Neural crest cell (in vitro differentiated cells): ENCODE measurements around the gene PRKCQ. TPM values are rescaled to one million over a fixed set of nuclear protein-coding genes. Genes with fewer than 3 reads are reported as not detected.

Experiments
- DNase-seq: peaks from one replicate; pipeline ENCODE4 v3.0.0; 2021; ENCODE audit warnings: low read depth, mixed read lengths, low spot score
- H3K27ac Mint-ChIP-seq: one replicate; pipeline ENCODE4 v1.8.0; 2021; ENCODE audit warnings: mild to moderate bottlenecking, mixed read lengths; ENCODE audit not compliant: unreplicated experiment
- H3K27me3 Mint-ChIP-seq: 2 replicates; pipeline ENCODE4 v1.8.0; 2021; ENCODE audit warnings: low read depth, mild to moderate bottlenecking, mixed read lengths
- H3K36me3 Mint-ChIP-seq: 2 replicates; pipeline ENCODE4 v1.8.0; 2021; ENCODE audit warnings: low read depth, mild to moderate bottlenecking, mixed read lengths
- H3K4me1 Mint-ChIP-seq: 2 replicates; pipeline ENCODE4 v1.8.0; 2021; ENCODE audit warnings: mixed read lengths
- H3K4me3 Mint-ChIP-seq: one replicate; pipeline ENCODE4 v1.8.0; 2021; ENCODE audit warnings: mild to moderate bottlenecking, mixed read lengths
- H3K9me3 Mint-ChIP-seq: 2 replicates; pipeline ENCODE4 v1.8.0; 2021; ENCODE audit warnings: mixed read lengths
- total RNA-seq: library from RNA; stranded (reverse); gene quantifications from 2 replicates; pipeline ENCODE4 v1.2.1, GENCODE V29; 2021
- TF ChIP-seq, protein P1 (sequence below): fragments of 200-600 bp; sonication (generic); conservative IDR thresholded peaks from 2 replicates; pipeline ENCODE4 v1.5.0; 2021; ENCODE audit warnings: antibody characterized with exemption, mild to moderate bottlenecking

PRKCQ gene
- total RNA-seq, 1 donor from 2014 or later: 3.2 TPM

DNA sequence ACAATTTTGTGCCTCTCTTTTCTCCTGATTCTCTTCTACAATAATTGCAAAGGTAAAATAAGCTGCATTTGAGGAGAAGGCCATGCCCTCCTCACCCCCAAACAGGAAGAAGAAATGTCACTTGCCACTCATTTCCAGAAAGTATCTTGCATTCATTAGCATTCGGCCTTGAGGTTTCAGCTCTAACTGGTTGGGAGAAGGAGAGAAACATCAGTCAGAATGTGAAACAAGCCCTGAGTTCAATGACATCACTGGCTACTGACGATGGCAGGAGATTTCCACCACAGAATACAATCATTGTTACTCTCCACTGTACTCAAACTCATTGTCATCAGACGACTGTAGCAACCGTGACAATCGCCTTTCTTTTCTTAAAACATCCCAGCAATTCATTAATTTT lies 72.8 kb downstream of the PRKCQ start:
- Mint-ChIP-seq H3K4me3 (no peak overlapping the region), H3K9me3 (peaks cover 8% of the 10 kb centered on the region), H3K36me3 (peaks cover 9% of the 10 kb centered on the region), H3K27me3 (no peaks in the 10 kb centered on the region), H3K4me1 (peaks cover 5% of the 10 kb centered on the region), H3K27ac (no peak overlapping the region)
- TF ChIP-seq, protein P1, sequence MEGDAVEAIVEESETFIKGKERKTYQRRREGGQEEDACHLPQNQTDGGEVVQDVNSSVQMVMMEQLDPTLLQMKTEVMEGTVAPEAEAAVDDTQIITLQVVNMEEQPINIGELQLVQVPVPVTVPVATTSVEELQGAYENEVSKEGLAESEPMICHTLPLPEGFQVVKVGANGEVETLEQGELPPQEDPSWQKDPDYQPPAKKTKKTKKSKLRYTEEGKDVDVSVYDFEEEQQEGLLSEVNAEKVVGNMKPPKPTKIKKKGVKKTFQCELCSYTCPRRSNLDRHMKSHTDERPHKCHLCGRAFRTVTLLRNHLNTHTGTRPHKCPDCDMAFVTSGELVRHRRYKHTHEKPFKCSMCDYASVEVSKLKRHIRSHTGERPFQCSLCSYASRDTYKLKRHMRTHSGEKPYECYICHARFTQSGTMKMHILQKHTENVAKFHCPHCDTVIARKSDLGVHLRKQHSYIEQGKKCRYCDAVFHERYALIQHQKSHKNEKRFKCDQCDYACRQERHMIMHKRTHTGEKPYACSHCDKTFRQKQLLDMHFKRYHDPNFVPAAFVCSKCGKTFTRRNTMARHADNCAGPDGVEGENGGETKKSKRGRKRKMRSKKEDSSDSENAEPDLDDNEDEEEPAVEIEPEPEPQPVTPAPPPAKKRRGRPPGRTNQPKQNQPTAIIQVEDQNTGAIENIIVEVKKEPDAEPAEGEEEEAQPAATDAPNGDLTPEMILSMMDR: no peak
- DNase-seq: no peak

DNA sequence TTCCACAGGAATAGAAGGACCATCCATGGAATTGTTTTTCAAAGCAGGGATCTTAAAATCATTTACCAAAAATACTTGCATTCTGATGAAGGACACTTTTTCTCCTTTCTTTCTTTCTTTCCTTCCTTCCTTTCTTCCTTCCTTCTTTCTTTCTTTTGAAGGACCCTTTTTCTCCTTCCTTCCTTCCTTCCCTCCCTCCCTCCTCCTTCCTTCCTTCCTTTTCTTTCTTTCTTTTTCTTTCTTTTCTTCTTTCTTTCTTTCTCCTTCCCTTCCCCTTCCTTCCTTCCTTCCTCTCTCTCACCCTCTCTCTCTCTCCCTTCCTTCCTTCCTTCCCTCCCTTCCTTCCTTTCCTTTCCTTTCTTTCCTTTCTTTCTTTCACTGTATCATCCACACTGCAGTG lies 74.8 kb downstream of the PRKCQ start:
- Mint-ChIP-seq H3K9me3 (no peaks in the 10 kb centered on the region), H3K27me3 (no peaks in the 10 kb centered on the region), H3K27ac (no peak overlapping the region), H3K4me3 (no peak overlapping the region), H3K4me1 (peaks cover 5% of the 10 kb centered on the region), H3K36me3 (peaks cover 2% of the 10 kb centered on the region)
- TF ChIP-seq, protein P1: no peak
- DNase-seq: no peak

DNA sequence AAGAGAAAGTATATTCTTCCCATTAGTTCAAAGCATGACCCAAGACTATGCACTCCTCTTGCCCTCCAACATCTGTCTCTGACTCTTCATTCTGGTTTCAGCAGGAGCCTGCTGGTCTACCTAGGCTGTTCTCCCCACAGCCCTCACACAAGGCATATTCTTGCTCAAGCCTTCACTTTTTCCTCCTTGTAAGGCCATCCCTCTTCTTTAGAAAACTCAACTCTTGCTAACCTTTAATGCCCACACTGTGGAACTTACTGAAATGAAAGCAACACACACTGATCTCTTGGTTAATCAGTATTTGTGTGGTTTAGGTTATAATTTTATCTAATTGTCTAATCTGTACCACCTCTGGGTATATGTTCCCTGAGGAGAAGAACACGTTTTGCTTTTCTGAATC lies 75.8 kb downstream of the PRKCQ start:
- no peaks in the 10 kb centered on the region for H3K9me3 Mint-ChIP-seq
- peaks cover 2% of the 10 kb centered on the region for H3K36me3 Mint-ChIP-seq
- peaks cover 5% of the 10 kb centered on the region for H3K4me1 Mint-ChIP-seq
- no peak overlapping the region for H3K27ac Mint-ChIP-seq
- no peak overlapping the region for H3K4me3 Mint-ChIP-seq
- DNase-seq: no peak
- TF ChIP-seq, protein P1: no peak
- H3K27me3 Mint-ChIP-seq: no peaks in the 10 kb centered on the region

DNA sequence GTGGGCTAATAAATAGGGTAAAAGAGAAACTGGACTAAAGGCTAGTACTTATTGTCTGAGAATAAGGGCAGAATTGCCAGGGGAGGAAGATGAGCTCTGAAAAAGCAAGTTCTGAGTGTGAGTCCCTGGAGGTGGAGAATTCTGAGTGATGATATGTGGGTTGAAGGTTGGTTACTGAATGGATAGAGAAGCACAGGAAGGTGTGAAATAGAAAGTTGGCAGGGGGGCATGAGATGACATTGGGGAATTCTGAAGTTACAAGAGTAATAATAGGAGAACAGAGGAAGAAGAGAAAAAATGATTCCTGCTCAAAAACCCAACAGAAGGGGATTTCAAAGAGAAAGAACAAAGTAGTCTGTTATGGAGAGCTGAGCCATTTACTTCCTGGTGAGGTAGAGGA lies 76.9 kb downstream of the PRKCQ start:
- peaks cover 5% of the 10 kb centered on the region for H3K4me1 Mint-ChIP-seq
- no peak overlapping the region for H3K4me3 Mint-ChIP-seq
- no peak for DNase-seq
- no peak overlapping the region for H3K27ac Mint-ChIP-seq
- no peaks in the 10 kb centered on the region for H3K9me3 Mint-ChIP-seq
- H3K27me3 Mint-ChIP-seq: no peaks in the 10 kb centered on the region
- H3K36me3 Mint-ChIP-seq: peaks cover 2% of the 10 kb centered on the region
- TF ChIP-seq, protein P1: no peak

DNA sequence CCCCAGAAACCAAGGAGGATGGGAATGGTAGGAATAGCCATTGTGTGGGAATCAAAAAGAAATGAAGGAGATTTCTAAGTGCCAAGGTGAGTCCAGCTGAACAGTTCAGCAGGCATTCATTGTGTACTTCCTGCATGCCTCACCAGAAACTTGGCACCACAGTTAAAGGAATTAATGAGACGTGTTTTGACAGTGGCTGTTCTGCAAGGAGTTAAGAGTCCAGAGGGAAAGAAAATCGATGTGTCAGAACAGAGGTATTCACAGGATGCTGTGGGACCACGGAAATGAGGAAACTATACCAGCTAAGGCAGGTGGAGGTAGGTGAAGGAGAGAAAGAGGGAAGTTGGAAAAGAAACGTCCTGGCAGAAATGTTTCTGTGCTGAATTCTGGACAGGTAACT lies 78.1 kb downstream of the PRKCQ start:
- H3K27ac Mint-ChIP-seq: no peak overlapping the region
- no peaks in the 10 kb centered on the region for H3K9me3 Mint-ChIP-seq
- no peaks in the 10 kb centered on the region for H3K4me1 Mint-ChIP-seq
- H3K4me3 Mint-ChIP-seq: no peak overlapping the region
- H3K27me3 Mint-ChIP-seq: no peaks in the 10 kb centered on the region
- peaks cover 2% of the 10 kb centered on the region for H3K36me3 Mint-ChIP-seq
- DNase-seq: no peak
- TF ChIP-seq, protein P1: no peak

DNA sequence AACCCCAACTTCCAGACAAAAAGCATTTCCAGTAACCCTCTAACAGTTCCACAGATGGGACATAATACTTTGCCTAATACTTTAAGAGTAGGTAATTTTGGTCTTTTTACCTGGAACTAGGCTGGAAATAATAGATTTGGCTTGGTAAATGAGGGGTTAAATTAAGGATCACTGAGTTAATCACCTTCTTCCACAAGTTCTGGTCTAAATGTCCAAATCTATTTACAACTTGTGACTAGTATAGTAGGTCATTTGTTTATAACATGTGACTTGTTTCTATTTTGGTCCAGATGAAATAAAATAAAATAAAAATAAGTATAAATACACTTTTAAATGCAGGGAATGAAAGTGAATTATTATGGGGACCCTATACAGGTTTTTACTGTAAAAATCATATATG lies 80.1 kb downstream of the PRKCQ start:
- no peak for DNase-seq
- Mint-ChIP-seq H3K4me3 (no peak overlapping the region), H3K9me3 (no peaks in the 10 kb centered on the region), H3K4me1 (no peaks in the 10 kb centered on the region), H3K27me3 (no peaks in the 10 kb centered on the region), H3K27ac (no peak overlapping the region), H3K36me3 (peaks cover 2% of the 10 kb centered on the region)
- TF ChIP-seq, protein P1: no peak
